Measurements from ENCODE around the gene HNRNPA2B1. TPM values are rescaled to one million over a fixed set of nuclear protein-coding genes. Genes with fewer than 3 reads are reported as not detected.
"Not testable (repeated sequence)": the region's sequence is repeated elsewhere in the genome, so short reads cannot be mapped to it uniquely, and the experiment has no call there.

Gene HNRNPA2B1
- total and polyA plus RNA-seq, 2 donors (not counting 1 experiment from before 2014, with no cell fraction given) = 167 to 524 TPM

- ATAC-seq (ENCODE audit: low read depth) (no peak), DNase-seq (no peak)
- ChIA-PET POLR2A (no interaction called here), CTCF (interaction anchor here (0.9 to 1.6 kb wide), 6 partner anchors 30 to 274 kb away, joined by 3 to 5 read pairs (median 3); no protein-coding TSS in a partner anchor)
- H3K4me1 ChIP-seq (ENCODE audit: control insufficient read depth in 2 of 2, insufficient read depth in 2 of 2, low read length in 2 of 2) = peaks cover 0 to 7% of the 10 kb centered on the region in 2 donors
- H3K9me3 ChIP-seq (ENCODE audit: control extremely low read depth in 1 of 3, control insufficient read depth in 2 of 3, insufficient read depth in 1 of 3, low read length in 2 of 3) = no peaks in the 10 kb centered on the region
- Mint-ChIP-seq H3K9me3 (ENCODE audit: insufficient read depth) (no peaks in the 10 kb centered on the region), H3K27me3 (no peaks in the 10 kb centered on the region), H3K4me1 (peaks cover 7% of the 10 kb centered on the region), H3K27ac (no peak overlapping the region), H3K4me3 (no peak overlapping the region)
- intact Hi-C loops (cut with micrococcal nuclease) = no loop called here
- no peaks in the 10 kb centered on the region for H3K79me2 ChIP-seq (ENCODE audit: control insufficient read depth, insufficient read depth, low read length)
- no peak overlapping the region for H3K27ac ChIP-seq (ENCODE audit: low read length in 2 of 2)
- H3K4me2 ChIP-seq (replicated peaks; ENCODE audit: low read depth, low read length, poor library complexity, severe bottlenecking) = no peak overlapping the region
- 75% methylated on average over 3 of the region's 5 CpGs for WGBS (ENCODE audit: insufficient coverage)
- TF ChIP-seq EZH2 (IDR thresholded peaks at IDR 0.05; ENCODE audit: borderline replicate concordance, insufficient read depth, low read depth, low read length, poor library complexity, severe bottlenecking) = no peak
- TF ChIP-seq, protein P1, sequence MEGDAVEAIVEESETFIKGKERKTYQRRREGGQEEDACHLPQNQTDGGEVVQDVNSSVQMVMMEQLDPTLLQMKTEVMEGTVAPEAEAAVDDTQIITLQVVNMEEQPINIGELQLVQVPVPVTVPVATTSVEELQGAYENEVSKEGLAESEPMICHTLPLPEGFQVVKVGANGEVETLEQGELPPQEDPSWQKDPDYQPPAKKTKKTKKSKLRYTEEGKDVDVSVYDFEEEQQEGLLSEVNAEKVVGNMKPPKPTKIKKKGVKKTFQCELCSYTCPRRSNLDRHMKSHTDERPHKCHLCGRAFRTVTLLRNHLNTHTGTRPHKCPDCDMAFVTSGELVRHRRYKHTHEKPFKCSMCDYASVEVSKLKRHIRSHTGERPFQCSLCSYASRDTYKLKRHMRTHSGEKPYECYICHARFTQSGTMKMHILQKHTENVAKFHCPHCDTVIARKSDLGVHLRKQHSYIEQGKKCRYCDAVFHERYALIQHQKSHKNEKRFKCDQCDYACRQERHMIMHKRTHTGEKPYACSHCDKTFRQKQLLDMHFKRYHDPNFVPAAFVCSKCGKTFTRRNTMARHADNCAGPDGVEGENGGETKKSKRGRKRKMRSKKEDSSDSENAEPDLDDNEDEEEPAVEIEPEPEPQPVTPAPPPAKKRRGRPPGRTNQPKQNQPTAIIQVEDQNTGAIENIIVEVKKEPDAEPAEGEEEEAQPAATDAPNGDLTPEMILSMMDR (IDR thresholded peaks at IDR 0.05) = no peak
- H3K27me3 ChIP-seq (replicated peaks in 1 of 4; ENCODE audit: control extremely low read depth in 1 of 4, control insufficient read depth in 3 of 4, insufficient read depth in 4 of 4, low read length in 3 of 4) = no peaks in the 10 kb centered on the region
- no peaks in the 10 kb centered on the region for H4K20me1 ChIP-seq (ENCODE audit: control insufficient read depth, insufficient read depth, low read length, poor library complexity, severe bottlenecking)
- H3K9ac ChIP-seq (ENCODE audit: low read length) = no peak overlapping the region
- H3K36me3 ChIP-seq (replicated peaks in 1 of 2; ENCODE audit: control extremely low read depth in 1 of 2, control insufficient read depth in 1 of 2, extremely low read depth in 1 of 2, insufficient read depth in 2 of 2, low read length in 1 of 2) = peaks cover 0 to 6% of the 10 kb centered on the region in 2 experiments
- H2AFZ ChIP-seq (ENCODE audit: insufficient read depth, low read depth, low read length, poor library complexity, severe bottlenecking) = no peak overlapping the region
- no peak overlapping the region for H3K4me3 ChIP-seq (ENCODE audit: control extremely low read depth in 1 of 5, extremely low read depth in 1 of 5, insufficient read depth in 1 of 5, low read depth in 2 of 5, low read length in 4 of 5)
Measured at GRCh38 chr7:26166684-26167266, 33.8 kb downstream of the HNRNPA2B1 start.

- Mint-ChIP-seq H3K4me3 (no peak overlapping the region), H3K9me3 (ENCODE audit: insufficient read depth) (no peaks in the 10 kb centered on the region), H3K4me1 (peaks cover 7% of the 10 kb centered on the region), H3K27ac (no peak overlapping the region), H3K27me3 (no peaks in the 10 kb centered on the region)
- H3K27ac ChIP-seq (ENCODE audit: low read length in 2 of 2) = no peak overlapping the region
- H4K20me1 ChIP-seq (ENCODE audit: control insufficient read depth, insufficient read depth, low read length, poor library complexity, severe bottlenecking) = no peaks in the 10 kb centered on the region
- H3K79me2 ChIP-seq (ENCODE audit: control insufficient read depth, insufficient read depth, low read length) = no peaks in the 10 kb centered on the region
- no peak overlapping the region for H3K4me3 ChIP-seq (ENCODE audit: control extremely low read depth in 1 of 5, extremely low read depth in 1 of 5, insufficient read depth in 1 of 5, low read depth in 2 of 5, low read length in 4 of 5)
- intact Hi-C loops (cut with micrococcal nuclease) = no loop called here
- H3K9me3 ChIP-seq (ENCODE audit: control extremely low read depth in 1 of 3, control insufficient read depth in 2 of 3, insufficient read depth in 1 of 3, low read length in 2 of 3) = no peaks in the 10 kb centered on the region
- H3K4me1 ChIP-seq (ENCODE audit: control insufficient read depth in 2 of 2, insufficient read depth in 2 of 2, low read length in 2 of 2) = peaks cover 0 to 7% of the 10 kb centered on the region in 2 donors
- 97% methylated on average over 8 of the region's 9 CpGs for WGBS (ENCODE audit: insufficient coverage)
- DNase-seq (no peak), ATAC-seq (ENCODE audit: low read depth) (no peak)
- H3K27me3 ChIP-seq (replicated peaks in 1 of 4; ENCODE audit: control extremely low read depth in 1 of 4, control insufficient read depth in 3 of 4, insufficient read depth in 4 of 4, low read length in 3 of 4) = no peaks in the 10 kb centered on the region
- no peak overlapping the region for H2AFZ ChIP-seq (ENCODE audit: insufficient read depth, low read depth, low read length, poor library complexity, severe bottlenecking)
- no peak overlapping the region for H3K4me2 ChIP-seq (replicated peaks; ENCODE audit: low read depth, low read length, poor library complexity, severe bottlenecking)
- CTCF ChIA-PET = interaction anchor here (0.9 to 1.6 kb wide), 5 partner anchors 25 to 203 kb away, joined by 3 to 5 read pairs (median 3); no protein-coding TSS in a partner anchor
- POLR2A ChIA-PET = interaction anchor here (0.6 kb wide), 1 partner anchor 179 kb away, joined by 7 read pairs; no protein-coding TSS in a partner anchor
- TF ChIP-seq, protein P1 (IDR thresholded peaks at IDR 0.05) = no peak
- no peak for TF ChIP-seq EZH2 (IDR thresholded peaks at IDR 0.05; ENCODE audit: borderline replicate concordance, insufficient read depth, low read depth, low read length, poor library complexity, severe bottlenecking)
- peaks cover 0 to 6% of the 10 kb centered on the region in 2 experiments for H3K36me3 ChIP-seq (replicated peaks in 1 of 2; ENCODE audit: control extremely low read depth in 1 of 2, control insufficient read depth in 1 of 2, extremely low read depth in 1 of 2, insufficient read depth in 2 of 2, low read length in 1 of 2)
- no peak overlapping the region for H3K9ac ChIP-seq (ENCODE audit: low read length)
Measured at GRCh38 chr7:26165950-26166683, 34.4 kb downstream of the HNRNPA2B1 start.

DNA sequence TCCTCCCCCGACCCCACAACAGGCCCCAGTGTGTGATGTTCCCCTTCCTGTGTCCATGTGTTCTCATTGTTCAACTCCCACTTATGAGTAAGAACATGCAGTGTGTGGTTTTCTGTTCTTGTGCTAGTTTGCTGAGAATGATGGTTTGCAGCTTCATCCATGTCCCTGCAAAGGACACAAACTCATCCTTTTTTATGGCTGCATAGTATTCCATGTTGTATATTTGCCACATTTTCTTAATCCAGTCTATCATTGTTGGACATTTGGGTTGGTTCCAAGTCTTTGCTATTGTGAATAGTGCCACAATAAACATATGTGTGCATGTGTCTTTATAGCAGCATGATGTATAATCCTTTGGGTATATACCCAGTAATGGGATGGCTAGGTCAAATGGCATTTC lies 36.7 kb downstream of the HNRNPA2B1 start:
- H3K9me3 ChIP-seq (ENCODE audit: control extremely low read depth in 1 of 3, control insufficient read depth in 2 of 3, insufficient read depth in 1 of 3, low read length in 2 of 3); H3K27me3 Mint-ChIP-seq; H3K9me3 Mint-ChIP-seq (ENCODE audit: insufficient read depth); H3K4me3 Mint-ChIP-seq; intact Hi-C loops (cut with micrococcal nuclease); H3K4me3 ChIP-seq (ENCODE audit: control extremely low read depth in 1 of 5, extremely low read depth in 1 of 5, insufficient read depth in 1 of 5, low read depth in 2 of 5, low read length in 4 of 5); H3K4me2 ChIP-seq (replicated peaks; ENCODE audit: low read depth, low read length, poor library complexity, severe bottlenecking); H3K27ac Mint-ChIP-seq; CTCF ChIA-PET; H3K4me1 ChIP-seq (ENCODE audit: control insufficient read depth in 2 of 2, insufficient read depth in 2 of 2, low read length in 2 of 2); H4K20me1 ChIP-seq (ENCODE audit: control insufficient read depth, insufficient read depth, low read length, poor library complexity, severe bottlenecking); H3K9ac ChIP-seq (ENCODE audit: low read length); H3K36me3 ChIP-seq (replicated peaks in 1 of 2; ENCODE audit: control extremely low read depth in 1 of 2, control insufficient read depth in 1 of 2, extremely low read depth in 1 of 2, insufficient read depth in 2 of 2, low read length in 1 of 2); DNase-seq; H3K27ac ChIP-seq (ENCODE audit: low read length in 2 of 2); POLR2A ChIA-PET; ATAC-seq (ENCODE audit: low read depth); H3K27me3 ChIP-seq (replicated peaks in 1 of 4; ENCODE audit: control extremely low read depth in 1 of 4, control insufficient read depth in 3 of 4, insufficient read depth in 4 of 4, low read length in 3 of 4); H3K79me2 ChIP-seq (ENCODE audit: control insufficient read depth, insufficient read depth, low read length); H2AFZ ChIP-seq (ENCODE audit: insufficient read depth, low read depth, low read length, poor library complexity, severe bottlenecking): not testable (repeated sequence)
- peaks cover 13% of the 10 kb centered on the region for H3K4me1 Mint-ChIP-seq
- no CpG with 5 or more reads among the region's 1 CpG for WGBS (ENCODE audit: insufficient coverage)

All from B cell (primary cell).